ENCODE results near the gene ACTR3C.
"Not testable (repeated sequence)": the region's sequence is repeated elsewhere in the genome, so short reads cannot be mapped to it uniquely, and the experiment has no call there.

ACTR3C gene

GRCh38 chr7:150314639-150315239 is 8.6 kb downstream of the ACTR3C start:
- DNase-seq (ENCODE audit: low read depth in 2 of 3, low spot score in 1 of 3) = no peak

- DNase-seq (ENCODE audit: low read depth in 2 of 3, low spot score in 1 of 3) = no peak
Observed at GRCh38 chr7:150313870-150314269, 9.5 kb downstream of the ACTR3C start.

GRCh38 chr7:150313367-150313809 is 10.0 kb downstream of the ACTR3C start:
- DNase-seq (ENCODE audit: low read depth in 2 of 3, low spot score in 1 of 3) = no peak

- DNase-seq (ENCODE audit: low read depth in 2 of 3, low spot score in 1 of 3) = not testable (repeated sequence)
Observed at GRCh38 chr7:150312649-150313366, 10.5 kb downstream of the ACTR3C start.

- no peak for DNase-seq (ENCODE audit: low read depth in 2 of 3, low spot score in 1 of 3)
Observed at GRCh38 chr7:150311711-150312110, 11.6 kb downstream of the ACTR3C start.

GRCh38 chr7:150311146-150311545 is 12.2 kb downstream of the ACTR3C start:
- DNase-seq (ENCODE audit: low read depth in 2 of 3, low spot score in 1 of 3) = no peak

GRCh38 chr7:150308575-150308974 is 14.8 kb downstream of the ACTR3C start:
- DNase-seq (ENCODE audit: low read depth in 2 of 3, low spot score in 1 of 3) = no peak

- DNase-seq (ENCODE audit: low read depth in 2 of 3, low spot score in 1 of 3) = no peak
Observed at GRCh38 chr7:150307904-150308303, 15.4 kb downstream of the ACTR3C start.

- DNase-seq (ENCODE audit: low read depth in 2 of 3, low spot score in 1 of 3) = no peak
Observed at GRCh38 chr7:150307129-150307528, 16.2 kb downstream of the ACTR3C start.

GRCh38 chr7:150306377-150306776 is 17.0 kb downstream of the ACTR3C start:
- not testable (repeated sequence) for DNase-seq (ENCODE audit: low read depth in 2 of 3, low spot score in 1 of 3)

- DNase-seq (ENCODE audit: low read depth in 2 of 3, low spot score in 1 of 3) = not testable (repeated sequence)
Observed at GRCh38 chr7:150305903-150306284, 17.5 kb downstream of the ACTR3C start.

- not testable (repeated sequence) for DNase-seq (ENCODE audit: low read depth in 2 of 3, low spot score in 1 of 3)
Observed at GRCh38 chr7:150305259-150305902, 18.0 kb downstream of the ACTR3C start.

- not testable (repeated sequence) for DNase-seq (ENCODE audit: low read depth in 2 of 3, low spot score in 1 of 3)
Observed at GRCh38 chr7:150304499-150305258, 18.7 kb downstream of the ACTR3C start.

GRCh38 chr7:150302908-150303310 is 20.4 kb downstream of the ACTR3C start:
- DNase-seq (ENCODE audit: low read depth in 2 of 3, low spot score in 1 of 3) = not testable (repeated sequence)

- not testable (repeated sequence) for DNase-seq (ENCODE audit: low read depth in 2 of 3, low spot score in 1 of 3)
Observed at GRCh38 chr7:150297978-150298377, 25.4 kb downstream of the ACTR3C start.

GRCh38 chr7:150296802-150297201 is 26.5 kb downstream of the ACTR3C start:
- not testable (repeated sequence) for DNase-seq (ENCODE audit: low read depth in 2 of 3, low spot score in 1 of 3)

- DNase-seq (ENCODE audit: low read depth in 2 of 3, low spot score in 1 of 3) = not testable (repeated sequence)
Observed at GRCh38 chr7:150295614-150296013, 27.7 kb downstream of the ACTR3C start.

GRCh38 chr7:150295027-150295426 is 28.3 kb downstream of the ACTR3C start:
- not testable (repeated sequence) for DNase-seq (ENCODE audit: low read depth in 2 of 3, low spot score in 1 of 3)

GRCh38 chr7:150290317-150290716 is 33.0 kb downstream of the ACTR3C start:
- not testable (repeated sequence) for DNase-seq (ENCODE audit: low read depth in 2 of 3, low spot score in 1 of 3)

GRCh38 chr7:150288816-150289215 is 34.5 kb downstream of the ACTR3C start:
- not testable (repeated sequence) for DNase-seq (ENCODE audit: low read depth in 2 of 3, low spot score in 1 of 3)

GRCh38 chr7:150287815-150288214 is 35.5 kb downstream of the ACTR3C start:
- DNase-seq (ENCODE audit: low read depth in 2 of 3, low spot score in 1 of 3) = not testable (repeated sequence)
